ENCODE results near the gene UGT1A9. TPM values are rescaled to one million over a fixed set of nuclear protein-coding genes. Genes with fewer than 3 reads are reported as not detected.

The UGT1A9 gene
- total and polyA plus RNA-seq, 2 of the 13 experiments (the other 11 are each of a cell fraction or from before 2014, with no cell fraction given), result 0.07 TPM; not detected in 1

- H3K36me3 ChIP-seq (replicated peaks in 1 of 2; ENCODE audit: control insufficient read depth in 1 of 2, insufficient read depth in 2 of 2, low read length in 2 of 2), result no peaks in the 10 kb centered on the region
- ATAC-seq (no peak), FAIRE-seq (no peak), DNase-seq (ENCODE audit: low spot score) (no peak)
- intact Hi-C loops (cut with micrococcal nuclease; ENCODE audit: unreplicated experiment) (no loop called here), in situ Hi-C loops (cut with HindIII; ENCODE audit: extremely low pct_ligation_motif_present, low pct_unique_long_range_greater_than_20kb) (no loop called here)
- H4K20me1 ChIP-seq (ENCODE audit: insufficient read depth, low read length), result no peaks in the 10 kb centered on the region
- no peak overlapping the region for H2AFZ ChIP-seq (ENCODE audit: low read length)
- H3K4me1 ChIP-seq (ENCODE audit: insufficient read depth, low read length), result no peaks in the 10 kb centered on the region
- 21% methylated on average over 5 of the region's 5 CpGs for WGBS (ENCODE audit: low lambda C conversion rate)
- CTCF ChIA-PET (ENCODE audit: low intra/inter-chr PET ratio, low total read pairs), result no interaction called here
- H3K27ac ChIP-seq (ENCODE audit: extremely low read length, insufficient read depth, low read length), result no peak overlapping the region
- BruUV-seq (replicated peaks), result no TSS peak
- peaks cover 0 to 9% of the 10 kb centered on the region in 2 experiments; a peak in 2 of 5 replicates for H3K27me3 ChIP-seq (ENCODE audit: control insufficient read depth in 1 of 2, insufficient read depth in 2 of 2, low read length in 2 of 2)
- TF ChIP-seq FOXA3 (CRISPR knock-in tag; IDR thresholded peaks at IDR 0.05) (no peak), HOXD1 (CRISPR knock-in tag; IDR thresholded peaks at IDR 0.05) (no peak), HNRNPH1 (optimal IDR thresholded peaks at IDR 0.05; ENCODE audit: low read depth, low read length) (no peak), NRL (CRISPR knock-in tag; IDR thresholded peaks at IDR 0.05; ENCODE audit: borderline replicate concordance) (no peak), ZNF496 (CRISPR knock-in tag; IDR thresholded peaks at IDR 0.05; ENCODE audit: insufficient replicate concordance) (no peak), TBX3 (IDR thresholded peaks at IDR 0.05; ENCODE audit: borderline replicate concordance) (no peak), HNRNPL (IDR thresholded peaks at IDR 0.05; ENCODE audit: low read depth, low read length) (no peak), SNAPC5 (CRISPR knock-in tag; IDR thresholded peaks at IDR 0.05; ENCODE audit: borderline replicate concordance) (no peak), ZNF136 (CRISPR knock-in tag; IDR thresholded peaks at IDR 0.05; ENCODE audit: low read depth) (no peak), NPAS2 (CRISPR knock-in tag; IDR thresholded peaks at IDR 0.05; ENCODE audit: borderline replicate concordance) (no peak), GATAD2A (CRISPR knock-in tag; IDR thresholded peaks at IDR 0.05) (no peak), ZNF343 (CRISPR knock-in tag; IDR thresholded peaks at IDR 0.05) (no peak), ZFP36 (IDR thresholded peaks at IDR 0.05; ENCODE audit: borderline replicate concordance, low read depth, low read length, partially characterized antibody) (no peak), ZNF235 (CRISPR knock-in tag; IDR thresholded peaks at IDR 0.05; ENCODE audit: borderline replicate concordance) (no peak), ZNF280D (CRISPR knock-in tag; IDR thresholded peaks at IDR 0.05) (no peak), ZNF75D (CRISPR knock-in tag; IDR thresholded peaks at IDR 0.05; ENCODE audit: borderline replicate concordance) (no peak), ATF4 (CRISPR knock-in tag; IDR thresholded peaks at IDR 0.05) (no peak), ELK4 (CRISPR knock-in tag; IDR thresholded peaks at IDR 0.05; ENCODE audit: borderline replicate concordance) (no peak), FOXJ3 (CRISPR knock-in tag; IDR thresholded peaks at IDR 0.05; ENCODE audit: borderline replicate concordance) (no peak)
- no peak overlapping the region for H3K4me3 ChIP-seq (replicated peaks in 1 of 3; ENCODE audit: insufficient read depth in 1 of 3, low read depth in 2 of 3, low read length in 3 of 3)
- H3K9ac ChIP-seq (ENCODE audit: insufficient read depth, low read depth, low read length), result no peak overlapping the region
- POLR2A ChIA-PET, result no interaction called here
- H3K4me2 ChIP-seq (ENCODE audit: low read depth, low read length), result no peak overlapping the region
- no peaks in the 10 kb centered on the region for H3K79me2 ChIP-seq (ENCODE audit: insufficient read depth, low read length)
- no peaks in the 10 kb centered on the region for H3K9me3 ChIP-seq (ENCODE audit: low read length)
Measured at GRCh38 chr2:233638836-233639235, 32.9 kb upstream of the UGT1A9 start.
